K562 (cell line): Measurements from ENCODE around the gene LRRC27. TPM values are rescaled to one million over a fixed set of nuclear protein-coding genes. Genes with fewer than 3 reads are reported as not detected.

Experiments
- AFF1 ChIP-seq, 2 experiments: fragments of 450-650 bp; IDR thresholded peaks; 2 replicates each; pipeline ENCODE4 v1.6.1; 2018; ENCODE audit warnings: mild to moderate bottlenecking in 2 of 2, low read depth in 1 of 2; ENCODE audit not compliant: partially characterized antibody in 2 of 2
- E2F3 ChIP-seq: fragments of 250-450 bp; sonication (Bioruptor Pico); IDR thresholded peaks from 2 replicates; pipeline ENCODE4 v1.4.0; 2020; ENCODE audit warnings: mild to moderate bottlenecking
- ELK1 ChIP-seq: sonication (generic); formaldehyde crosslinking; IDR thresholded peaks from 2 replicates; pipeline ENCODE4 v1.8.1; 2022; ENCODE audit warnings: missing genetic modification reagents
- FOXP1 ChIP-seq: sonication (generic); formaldehyde crosslinking; IDR thresholded peaks from 2 replicates; pipeline ENCODE4 v1.8.0; 2022; ENCODE audit warnings: mild to moderate bottlenecking, missing genetic modification reagents
- HDAC8 ChIP-seq: fragments of 450-650 bp; IDR thresholded peaks from 2 replicates; pipeline ENCODE4 v1.6.1; 2016; ENCODE audit warnings: mild to moderate bottlenecking, missing genetic modification characterization, moderate library complexity, missing compliant biosample characterization
- KAT2B ChIP-seq: IDR thresholded peaks from one replicate; pipeline ENCODE4 v1.6.1; 2012; ENCODE audit warnings: low read depth, mild to moderate bottlenecking, control low read depth, inconsistent platforms, low read length, moderate library complexity
- MAFG ChIP-seq: fragments of 450-650 bp; conservative IDR thresholded peaks from 2 replicates; pipeline ENCODE4 v1.6.1; 2016; ENCODE audit warnings: missing genetic modification characterization, missing compliant biosample characterization
- NCOA6 ChIP-seq: fragments of 450-650 bp; IDR thresholded peaks from 2 replicates; pipeline ENCODE4 v1.6.1; 2017; ENCODE audit warnings: mild to moderate bottlenecking
- SIRT6 ChIP-seq: IDR thresholded peaks from one replicate; pipeline ENCODE4 v1.6.1; 2012; ENCODE audit warnings: low read depth, mild to moderate bottlenecking, control low read depth, inconsistent platforms, low read length, moderate library complexity
- SMAD1 ChIP-seq: fragments of 150-350 bp; IDR thresholded peaks from 2 replicates; pipeline ENCODE4 v1.6.1; 2014; ENCODE audit warnings: low read length, low read depth; ENCODE audit not compliant: partially characterized antibody
- STAT5A ChIP-seq: IDR thresholded peaks from 2 replicates; pipeline ENCODE4 v1.6.1; 2012; ENCODE audit warnings: low read length, inconsistent platforms, borderline replicate concordance
- TGIF2 ChIP-seq: sonication (generic); formaldehyde crosslinking; IDR thresholded peaks from 2 replicates; pipeline ENCODE4 v1.8.1; 2022; ENCODE audit warnings: mild to moderate bottlenecking, missing genetic modification reagents, moderate library complexity
- XRCC4 ChIP-seq: IDR thresholded peaks from one replicate; pipeline ENCODE4 v1.6.1; 2011; ENCODE audit not compliant: insufficient read depth, insufficient read length; ENCODE audit errors: extremely low read depth
- ZBTB33 ChIP-seq: sonication (generic); formaldehyde crosslinking; IDR thresholded peaks from 2 replicates; pipeline ENCODE4 v1.8.1; 2023; ENCODE audit warnings: mild to moderate bottlenecking, missing genetic modification reagents
- ZBTB49 ChIP-seq: sonication (generic); formaldehyde crosslinking; IDR thresholded peaks from 2 replicates; pipeline ENCODE4 v1.8.0; 2022; ENCODE audit warnings: missing genetic modification reagents, mild to moderate bottlenecking, borderline replicate concordance
- ZNF165 ChIP-seq: fragments of 250-450 bp; sonication (Bioruptor Pico); IDR thresholded peaks from 2 replicates; pipeline ENCODE4 v1.4.0; 2020; ENCODE audit warnings: borderline replicate concordance
- ZNF695 ChIP-seq: fragments of 450-650 bp; formaldehyde crosslinking; IDR thresholded peaks from 2 replicates; pipeline ENCODE4 v1.4.0; 2020; ENCODE audit warnings: mild to moderate bottlenecking, moderate library complexity
- ZNF778 ChIP-seq: fragments of 450-650 bp; formaldehyde crosslinking; IDR thresholded peaks from 2 replicates; pipeline ENCODE4 v1.4.0; 2020; ENCODE audit warnings: mild to moderate bottlenecking, moderate library complexity
- ZNF79 ChIP-seq: fragments of 250-450 bp; sonication (Bioruptor Pico); IDR thresholded peaks from 2 replicates; pipeline ENCODE4 v1.4.0; 2020; ENCODE audit warnings: low read depth, mild to moderate bottlenecking, moderate library complexity
- polyA plus RNA-seq, 8 experiments: library from polyadenylated mRNA; depleted of rRNA in 4 of 8; stranded (reverse) in 5 of 8; unstranded in 3 of 8; fragments of >200 nt; fragmentation: Nextera tagmentation in 2 of 8; fragmentation: Illumina TruSeq in 1 of 8; extraction: Ambion mirVana in 2 of 8; extraction: Trizol in 1 of 8; gene quantifications; 2 replicates each; pipeline versions ENCODE4 v1.2.1 to v1.2.3, GENCODE V29; 2011 to 2014; ENCODE audit warnings: inconsistent platforms in 1 of 8, missing spikeins in 1 of 8
- total RNA-seq, 7 experiments: library from RNA; depleted of rRNA in 6 of 7; stranded (reverse); fragments of >200 nt in 6 of 7; fragmentation: Illumina TruSeq in 2 of 7; extraction: Trizol in 2 of 7; gene quantifications; 2 replicates each; pipeline versions ENCODE4 v1.2.1 to v1.2.3, GENCODE V29; 2011 to 2021; ENCODE audit warnings: low replicate concordance in 1 of 7

LRRC27 gene
- total and polyA plus RNA-seq, 9 of the 15 experiments (the other 6 are each of a cell fraction or from before 2014, with no cell fraction given) = 0.10 to 2.7 (median 1.4) TPM

GRCh38 chr10:132331601-132332432 lies at the start of gene LRRC27 (continued):
- TF ChIP-seq ZNF79 (CRISPR knock-in tag) (no peak), STAT5A (no peak), NCOA6 (peak; percentile 89), ZBTB33 (CRISPR knock-in tag) (no peak), ZNF695 (CRISPR knock-in tag) (no peak), ZNF778 (CRISPR knock-in tag) (no peak), XRCC4 (no peak), ZBTB49 (CRISPR knock-in tag) (no peak), TGIF2 (CRISPR knock-in tag) (no peak), MAFG (tag) (no peak), AFF1 (IDR thresholded peaks at IDR 0.05; ENCODE audit: low read depth in 1 of 2, partially characterized antibody in 2 of 2) (no peak), ELK1 (no peak), HDAC8 (no peak), SIRT6 (no peak), E2F3 (CRISPR knock-in tag) (no peak), ZNF165 (CRISPR knock-in tag) (no peak), KAT2B (no peak), FOXP1 (CRISPR knock-in tag) (no peak), SMAD1 (peak; percentile 35)
